GM21529 (cell line): ENCODE measurements around the gene NUB1.

Experiments used
- ATAC-seq: cut with Tn5 transposase; IDR thresholded peaks from one replicate; pipeline ENCODE4 v1.9.1; 2021; ENCODE audit not compliant: unreplicated experiment

The NUB1 gene

DNA sequence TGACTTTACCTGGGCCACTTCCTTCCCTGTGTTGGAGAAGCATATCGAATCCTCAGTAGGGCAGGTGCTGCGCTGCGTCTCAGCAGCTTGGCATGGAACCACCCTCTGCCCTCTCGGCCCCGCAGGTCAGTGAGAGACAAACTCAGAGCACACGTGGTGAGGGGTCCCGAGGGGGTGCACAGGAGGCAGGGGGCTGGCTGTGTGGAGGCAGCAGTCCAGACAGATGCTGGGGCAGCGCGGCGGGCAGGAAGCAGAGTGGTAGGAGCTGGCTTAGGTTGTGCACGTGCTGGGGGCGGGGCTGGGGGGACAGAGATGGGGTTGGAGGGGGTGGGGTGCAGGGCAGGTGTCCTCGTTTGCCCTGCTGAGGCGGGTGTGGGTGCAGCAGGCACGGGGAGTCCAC lies 33.1 kb downstream of the NUB1 start:
- ATAC-seq = no peak

DNA sequence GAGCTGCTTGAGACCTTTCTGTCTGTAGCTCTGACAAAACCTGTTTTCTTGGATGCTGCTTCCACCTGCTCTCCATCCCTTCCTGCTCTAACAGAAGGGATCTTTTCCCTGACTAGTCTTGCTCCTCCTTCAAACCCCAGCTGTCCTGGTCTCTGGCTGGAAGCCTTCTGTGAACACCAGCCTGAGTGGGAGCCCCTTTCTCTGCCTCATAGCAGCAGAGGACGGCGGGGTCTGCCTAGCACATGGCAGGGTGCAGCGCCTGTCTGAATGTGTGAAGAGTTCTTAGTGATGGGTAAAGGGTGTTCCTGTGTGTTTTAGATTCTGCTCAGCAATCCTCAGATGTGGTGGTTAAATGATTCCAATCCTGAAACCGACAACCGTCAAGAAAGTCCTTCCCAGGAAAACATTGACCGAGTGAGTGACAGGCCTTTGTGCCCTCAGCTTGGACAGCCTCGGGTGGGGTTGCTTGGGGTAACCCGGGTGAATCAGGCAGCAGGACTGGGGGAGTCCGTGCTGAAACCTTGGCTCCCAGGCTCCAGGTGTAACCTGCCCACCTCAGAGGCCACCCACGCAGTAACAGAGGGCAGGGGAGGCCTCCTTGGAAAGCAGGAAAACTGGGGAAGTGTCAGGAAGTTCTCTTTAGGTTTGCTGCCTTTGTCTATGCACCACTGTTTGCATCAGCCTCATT lies 34.1 kb downstream of the NUB1 start:
- ATAC-seq = no peak

DNA sequence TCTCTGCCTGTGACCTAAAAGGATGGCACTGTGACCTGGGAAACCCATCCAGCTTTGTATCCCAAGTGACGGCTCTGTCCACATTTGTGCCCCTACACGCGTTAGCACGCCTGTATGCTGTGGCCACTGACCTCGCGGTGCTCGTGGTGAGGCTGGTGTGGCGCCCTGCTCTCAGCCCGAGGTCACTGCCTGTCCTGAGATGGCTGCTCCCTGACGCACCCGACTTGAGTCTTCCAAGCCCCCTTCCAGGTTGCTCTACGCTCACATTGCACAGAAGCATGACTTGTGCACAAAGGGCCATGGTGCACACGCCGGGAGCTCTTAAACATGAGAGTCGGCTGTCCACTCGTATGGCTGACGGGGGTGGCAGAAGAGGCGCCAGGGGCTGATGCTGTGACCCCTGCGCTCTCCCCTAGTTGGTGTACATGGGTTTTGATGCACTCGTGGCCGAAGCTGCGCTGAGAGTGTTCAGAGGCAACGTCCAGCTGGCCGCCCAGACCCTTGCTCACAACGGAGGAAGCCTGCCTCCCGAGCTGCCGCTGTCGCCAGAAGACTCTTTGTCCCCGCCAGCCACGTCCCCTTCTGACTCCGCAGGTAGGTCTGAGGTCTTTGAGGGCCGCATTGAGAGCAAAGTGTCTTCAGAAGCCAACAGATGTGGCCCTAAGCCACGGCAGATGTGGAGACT lies 34.7 kb downstream of the NUB1 start:
- no peak for ATAC-seq

DNA sequence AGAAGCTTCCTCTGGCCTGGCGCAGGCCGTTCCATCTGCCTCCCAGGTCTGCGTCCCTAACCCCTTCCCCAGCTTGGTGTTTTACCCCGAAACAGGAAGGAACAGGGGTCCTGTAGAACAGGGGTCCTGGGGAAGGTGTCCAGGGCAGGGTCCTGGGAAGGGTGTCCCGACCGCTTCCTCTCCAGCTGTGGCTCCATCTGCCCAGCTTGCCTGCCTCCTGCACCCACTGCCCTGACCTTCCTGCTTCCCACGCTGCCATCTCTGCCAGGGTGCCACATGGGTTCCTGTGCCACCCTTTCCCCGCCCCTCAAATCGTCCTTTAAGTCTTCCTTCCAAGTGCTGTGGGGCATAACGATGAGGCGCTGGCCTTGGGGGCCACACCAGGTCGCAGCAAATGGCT lies 35.8 kb downstream of the NUB1 start:
- no peak for ATAC-seq

DNA sequence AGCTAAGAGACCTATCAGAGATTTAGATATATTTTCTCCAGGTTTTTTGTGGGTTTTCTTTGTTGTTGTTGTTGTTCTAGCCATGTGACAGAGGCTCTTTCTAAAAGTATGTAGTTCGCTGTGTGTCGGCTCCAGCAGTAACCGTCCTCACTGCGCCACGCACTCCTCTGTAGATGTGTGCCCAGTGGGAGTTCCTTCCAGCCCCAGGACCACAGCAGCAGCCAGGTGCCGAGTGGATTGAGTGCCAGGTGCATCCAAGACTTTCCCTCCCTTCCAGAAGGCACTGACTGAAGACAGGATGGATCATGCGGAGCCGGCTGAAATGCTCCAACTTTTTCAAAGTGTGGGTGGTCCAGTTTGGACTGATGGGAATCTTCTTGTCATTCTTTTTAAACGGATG lies 36.4 kb downstream of the NUB1 start:
- no peak for ATAC-seq

- no peak for ATAC-seq
These were observed 37.0 kb downstream of the NUB1 start for GRCh38 chr7:151378496-151379192.

- no peak for ATAC-seq
These were observed 37.5 kb downstream of the NUB1 start for GRCh38 chr7:151379193-151379520.

GRCh38 chr7:151379534-151380198 lies 38.1 kb downstream of the NUB1 start:
- ATAC-seq = no peak

- no peak for ATAC-seq
These were observed 38.8 kb downstream of the NUB1 start for GRCh38 chr7:151380199-151381097.

- ATAC-seq = no peak
These were observed 39.4 kb downstream of the NUB1 start for GRCh38 chr7:151381098-151381347.

DNA sequence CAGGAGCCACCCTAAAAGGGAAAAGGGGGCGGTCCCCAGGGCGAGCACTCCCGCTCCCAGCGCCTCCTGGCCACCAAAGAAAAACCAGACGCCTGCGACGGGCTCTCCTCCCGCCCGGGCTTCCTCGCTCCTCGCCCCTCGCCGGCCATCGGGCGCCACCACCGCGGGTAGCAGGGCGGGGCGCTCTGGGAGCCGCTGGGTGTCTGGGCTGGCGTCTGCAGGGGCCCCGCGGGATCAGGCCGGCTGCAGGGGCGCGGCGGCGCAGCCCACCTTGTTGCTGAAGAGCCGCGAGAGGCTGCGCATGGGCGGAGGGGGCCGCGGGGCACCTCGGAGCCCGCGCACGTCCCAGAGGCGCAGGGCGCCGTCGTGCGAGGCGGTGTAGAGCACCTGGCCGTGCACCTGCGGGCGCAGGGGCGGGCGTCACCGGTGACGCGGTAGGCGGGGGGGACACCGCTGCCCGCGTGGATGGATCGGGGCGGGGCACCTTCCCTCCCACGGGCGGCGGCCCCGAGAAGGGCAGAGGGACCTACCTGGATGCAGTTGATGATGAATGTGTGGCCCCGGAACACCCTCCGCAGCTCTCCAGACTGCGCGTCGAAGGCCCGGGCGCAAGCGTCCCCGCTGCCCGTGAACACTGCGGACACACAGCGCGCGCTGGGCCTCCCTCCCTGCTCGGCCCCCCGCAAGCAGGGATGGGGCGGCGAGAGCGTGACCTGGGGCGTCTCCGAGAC lies 39.9 kb downstream of the NUB1 start:
- ATAC-seq = no peak

DNA sequence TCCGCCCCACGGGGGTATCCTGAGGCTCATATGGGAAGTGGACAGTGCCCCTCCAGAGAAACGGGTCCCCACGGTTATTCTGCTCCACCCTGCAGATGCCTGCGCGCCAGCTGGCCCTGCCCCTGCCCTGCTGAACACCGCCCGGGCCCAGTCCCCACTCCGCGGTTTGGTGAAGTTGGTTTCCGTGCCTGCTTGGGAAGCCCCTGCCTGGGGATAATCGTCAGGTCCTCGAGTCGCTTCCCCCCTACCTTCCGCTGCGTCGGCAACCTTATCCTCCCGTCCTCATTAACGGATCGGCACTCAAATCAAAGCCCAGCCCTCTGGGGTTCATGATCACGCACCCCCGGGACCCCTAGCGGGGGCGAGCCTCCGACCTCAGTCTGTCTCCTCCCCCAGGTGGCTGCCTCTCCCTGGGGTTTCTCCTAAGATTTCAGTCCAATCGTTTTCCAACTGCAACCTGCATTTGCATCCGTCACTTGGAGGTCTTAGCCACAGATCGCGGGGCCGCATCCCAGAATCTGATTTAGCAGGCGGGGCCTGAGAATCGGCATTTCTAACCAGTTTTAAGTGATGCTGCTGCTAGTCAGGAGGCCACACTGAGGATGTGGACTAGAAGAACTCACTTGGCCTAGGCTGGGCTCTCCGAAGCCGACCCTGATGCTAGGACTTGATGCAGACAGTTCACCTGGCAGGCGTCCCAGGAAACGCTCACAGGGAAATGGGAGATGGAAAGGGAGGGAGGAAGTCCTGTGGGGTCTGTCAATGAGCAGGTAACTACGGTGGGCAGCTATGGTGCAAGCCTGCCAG lies 40.7 kb downstream of the NUB1 start:
- ATAC-seq = no peak

DNA sequence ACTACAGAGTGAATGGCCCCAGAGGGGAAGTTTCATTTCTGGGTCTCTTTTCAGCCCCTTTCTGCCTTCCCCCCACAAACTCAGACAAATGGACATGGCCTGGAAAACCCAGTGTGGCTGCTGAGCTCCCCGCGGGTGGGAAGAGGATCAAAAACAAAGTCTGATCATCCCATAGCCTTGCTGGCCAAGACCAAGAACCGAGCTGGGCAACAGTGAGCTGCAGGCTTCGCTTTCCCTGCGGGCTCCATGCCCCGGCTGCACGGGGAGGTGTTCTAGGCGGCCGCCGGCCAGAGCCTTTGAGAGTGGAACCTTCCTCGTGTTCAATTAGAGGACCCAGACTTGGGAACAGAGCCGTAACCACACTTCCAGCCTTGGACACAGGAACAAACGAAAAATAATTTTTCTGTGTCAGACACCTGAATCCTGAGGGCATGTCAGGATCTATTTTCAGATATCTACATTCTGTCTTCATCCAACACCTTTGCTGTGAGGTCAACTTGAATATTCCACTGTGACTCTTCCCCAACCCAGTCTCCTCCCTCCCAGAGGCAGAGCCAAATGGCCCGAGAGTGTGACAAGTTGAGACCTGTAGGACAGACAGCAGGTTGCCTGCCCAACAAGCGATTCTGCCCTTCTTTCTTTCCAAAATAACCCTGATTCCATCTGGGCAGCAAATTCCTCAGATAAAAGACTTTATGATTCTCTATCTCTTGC lies 42.2 kb downstream of the NUB1 start:
- no peak for ATAC-seq

DNA sequence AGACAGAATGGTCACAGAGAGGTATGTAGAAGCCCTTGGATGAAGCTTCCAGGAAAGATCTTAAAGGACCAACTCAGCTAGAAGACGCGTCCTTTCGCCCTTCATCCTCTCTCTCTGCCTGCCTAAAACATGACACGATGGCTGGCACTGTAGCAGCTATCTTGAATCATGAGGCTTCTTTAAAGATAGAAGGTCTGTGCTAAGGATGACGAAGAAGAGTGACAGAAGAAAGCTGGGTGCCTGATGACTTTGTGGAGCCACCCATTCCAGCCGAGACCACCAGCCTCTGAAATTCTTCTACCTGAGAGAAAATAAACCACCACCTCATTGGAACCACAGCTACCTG lies 42.7 kb downstream of the NUB1 start:
- ATAC-seq = no peak

- ATAC-seq = no peak
These were observed 43.4 kb downstream of the NUB1 start for GRCh38 chr7:151384776-151385625.

GRCh38 chr7:151385626-151386300 lies 44.2 kb downstream of the NUB1 start:
- no peak for ATAC-seq

DNA sequence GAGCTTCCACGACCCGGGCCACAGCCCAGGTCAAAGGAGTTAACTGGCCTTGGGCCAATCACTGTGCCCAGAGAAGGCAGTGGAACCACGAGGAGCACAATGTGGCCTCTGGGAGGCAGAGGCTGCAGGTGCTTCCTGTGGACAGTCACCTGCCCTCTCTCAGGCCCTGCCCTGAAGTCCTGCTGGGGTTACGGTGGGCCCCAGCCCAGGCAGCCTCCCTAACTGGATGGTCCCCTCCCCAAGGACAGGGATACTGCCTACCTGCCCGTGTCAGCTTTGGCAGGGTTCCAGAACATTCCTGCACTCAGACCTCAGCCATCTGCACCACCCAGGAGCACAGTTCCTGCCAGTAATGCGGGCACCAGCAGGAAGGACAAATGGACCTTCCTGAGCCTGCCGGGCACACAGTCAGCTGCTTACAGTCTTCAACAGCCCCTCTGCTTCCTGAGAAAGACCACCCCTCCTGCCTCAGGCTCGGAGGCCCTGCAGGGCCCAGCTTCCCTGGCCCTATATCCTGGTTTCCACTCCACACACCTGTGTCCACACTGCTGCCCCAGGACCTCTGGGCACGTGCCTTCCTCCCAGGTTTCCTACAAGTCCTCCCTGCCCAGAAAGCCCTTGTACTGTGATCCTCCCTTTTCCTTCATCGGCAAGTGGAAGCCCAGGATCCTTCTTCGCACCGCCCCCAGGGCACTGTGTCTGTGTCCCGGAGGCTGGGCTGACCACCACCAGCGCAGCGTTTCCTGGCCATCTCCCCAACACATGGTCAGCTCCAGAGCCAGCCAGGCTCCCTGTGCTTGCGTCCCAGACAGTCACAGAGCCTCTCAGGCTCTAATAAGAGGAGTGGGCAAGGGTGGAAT lies 44.9 kb downstream of the NUB1 start:
- no peak for ATAC-seq
